GM18907 (cell line): ENCODE measurements around the gene WWTR1.

Experiments
- ATAC-seq: cut with Tn5 transposase; IDR thresholded peaks from one replicate; pipeline ENCODE4 v1.9.1; 2021; ENCODE audit warnings: mild to moderate bottlenecking, moderate library complexity; ENCODE audit not compliant: unreplicated experiment

Gene WWTR1

DNA sequence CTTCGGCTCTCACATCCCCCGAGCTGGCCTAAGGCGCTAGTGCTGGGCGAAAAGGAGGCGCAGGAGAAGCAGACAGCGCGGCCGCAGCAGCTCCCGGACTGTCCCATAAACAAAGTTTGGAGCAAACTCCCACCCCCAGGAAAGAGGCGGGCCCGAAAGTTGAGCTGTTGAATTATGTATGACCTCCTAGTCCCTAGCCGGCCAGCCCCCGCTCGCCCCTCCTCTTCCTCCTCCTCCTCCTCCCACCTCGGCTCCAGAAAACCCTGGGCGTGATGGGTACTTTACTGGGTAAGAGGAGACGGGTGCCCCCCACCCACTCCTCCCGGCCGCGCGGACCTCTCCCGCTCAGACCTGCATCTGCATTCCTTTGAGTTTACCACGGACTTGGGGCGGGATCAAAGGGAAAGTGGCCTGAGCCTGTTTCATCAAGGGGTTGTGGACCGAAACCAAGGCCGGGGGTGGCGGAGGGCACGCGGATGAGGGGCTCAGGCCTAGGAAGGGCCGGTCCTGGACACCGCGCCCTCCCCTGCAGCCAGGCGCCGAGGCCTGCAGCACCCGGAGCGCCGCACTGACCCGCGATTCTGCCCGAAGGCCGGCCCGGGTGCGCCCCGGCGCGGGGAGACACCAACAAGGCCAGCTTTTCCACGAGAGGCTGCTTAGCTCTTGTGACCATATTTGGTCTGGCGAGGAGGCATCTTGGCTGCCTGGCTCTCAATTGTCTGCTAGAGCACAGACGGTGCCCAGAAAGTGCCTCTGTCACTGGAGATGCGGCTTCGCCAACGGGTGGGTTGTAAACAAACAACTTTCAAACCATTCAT lies at the start of gene WWTR1:
TSS of gene WWTR1 (minus strand) at position 100 of the 818 bp plus-strand sequence. CDS start 719 bp downstream, outside the sequence.
- ATAC-seq, result peak; percentile 86

GRCh38 chr3:149706905-149707304 lies 49.1 kb upstream of the WWTR1 start:
- no peak for ATAC-seq

GRCh38 chr3:149705416-149705815 lies 47.6 kb upstream of the WWTR1 start:
- no peak for ATAC-seq

- ATAC-seq, result no peak
Observed at GRCh38 chr3:149703466-149703865, 45.6 kb upstream of the WWTR1 start.

DNA sequence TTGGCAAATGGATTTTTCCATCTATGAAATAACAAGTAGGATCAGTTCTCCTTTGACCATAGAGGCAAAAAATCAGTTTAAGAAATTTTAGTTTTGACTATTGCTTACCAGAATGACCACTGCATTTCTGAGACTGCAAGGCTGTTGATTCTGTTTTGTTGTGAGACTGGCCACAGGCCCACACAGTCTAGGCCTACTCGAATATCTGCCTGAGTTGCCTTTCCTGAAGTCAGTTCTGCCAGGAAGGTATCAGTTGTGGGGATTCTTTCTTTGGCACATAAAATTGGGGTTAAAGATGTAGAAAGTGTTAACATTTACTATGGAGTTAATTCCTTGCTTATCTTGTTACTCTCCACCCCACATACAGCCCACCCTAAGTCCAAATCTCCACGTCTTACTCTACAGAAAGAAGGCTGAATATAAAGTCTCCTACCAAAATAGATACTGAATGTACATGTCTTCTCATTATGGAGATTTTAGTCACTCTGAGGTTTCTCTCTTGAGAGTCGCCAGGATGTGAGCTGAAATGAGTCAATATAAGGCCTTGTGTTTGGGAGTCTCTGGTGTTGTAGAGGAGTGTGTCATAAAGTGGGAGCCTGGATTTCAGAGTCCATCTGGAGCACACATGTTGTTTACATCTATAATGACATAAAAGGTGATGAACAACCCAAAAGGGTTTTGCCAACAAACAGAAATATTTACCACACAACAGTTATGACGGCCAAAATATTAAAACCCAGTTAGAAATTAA lies 45.0 kb upstream of the WWTR1 start:
- no peak for ATAC-seq

GRCh38 chr3:149701977-149702350 lies 44.1 kb upstream of the WWTR1 start:
- ATAC-seq, result no peak

DNA sequence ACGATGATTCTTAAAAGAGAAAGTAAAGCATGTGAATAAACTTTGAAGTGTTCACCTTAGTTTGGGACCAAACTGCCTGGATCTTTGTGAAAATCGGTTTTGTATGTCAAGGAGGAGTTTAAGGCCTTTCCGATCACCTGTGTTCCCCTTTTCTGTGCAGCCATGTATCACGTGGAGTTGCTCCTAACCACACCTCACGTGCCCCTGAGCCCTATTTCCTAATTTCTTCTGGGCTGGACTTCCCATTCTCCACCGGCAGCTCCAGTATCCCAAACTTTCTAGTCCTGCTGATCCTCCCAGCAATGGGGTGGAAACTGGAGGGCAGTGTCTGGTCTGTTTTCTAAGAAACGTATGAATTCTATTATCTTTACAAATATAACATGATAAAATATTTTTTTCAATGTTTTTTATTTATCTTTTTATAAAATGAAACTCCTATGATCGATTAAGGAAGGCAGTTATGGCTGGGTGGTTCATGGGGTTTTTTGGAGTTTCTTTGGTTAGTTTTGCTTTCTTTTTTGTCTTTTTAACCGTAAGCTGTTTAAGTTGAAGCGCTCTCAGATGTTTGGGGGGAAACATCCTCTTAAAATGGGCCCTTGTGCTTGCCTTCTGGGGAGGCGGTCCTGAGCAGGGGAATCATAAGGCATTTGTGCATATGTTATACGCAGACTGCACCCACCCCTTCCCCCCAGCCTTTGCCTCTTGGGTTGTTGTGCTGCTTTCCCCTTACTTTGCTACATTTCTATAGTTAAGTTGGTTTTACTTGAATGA lies 43.6 kb upstream of the WWTR1 start:
- no peak for ATAC-seq

DNA sequence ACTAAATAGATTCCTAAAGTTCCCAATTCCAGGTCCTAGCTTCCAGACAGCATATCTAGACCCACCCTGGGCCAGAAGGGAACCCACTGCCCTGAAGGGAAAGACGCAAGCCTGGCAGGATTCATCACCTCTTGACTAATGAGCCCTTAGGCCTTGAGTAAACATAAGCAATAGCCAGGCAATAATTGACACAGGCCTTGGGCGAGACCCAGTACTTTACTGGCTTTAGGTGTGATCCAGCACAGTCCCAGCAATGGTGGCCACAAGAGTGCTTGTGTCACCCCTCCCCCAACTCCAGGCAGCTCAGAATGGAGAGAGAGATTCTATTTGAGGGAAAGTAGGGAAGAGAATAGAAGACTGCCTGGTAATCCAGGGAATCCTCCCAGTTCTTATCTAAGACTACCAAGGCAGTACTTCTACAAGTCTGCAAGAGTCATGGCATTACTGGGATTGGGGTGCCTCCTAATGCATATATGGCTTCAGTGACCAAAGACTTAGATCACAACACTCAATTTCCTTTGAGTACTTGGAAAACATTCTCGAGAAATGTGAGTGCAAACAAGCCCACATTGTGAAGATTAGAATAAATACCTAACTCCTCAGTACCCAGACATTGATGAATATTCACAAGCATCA lies 30.4 kb upstream of the WWTR1 start:
- ATAC-seq, result no peak

DNA sequence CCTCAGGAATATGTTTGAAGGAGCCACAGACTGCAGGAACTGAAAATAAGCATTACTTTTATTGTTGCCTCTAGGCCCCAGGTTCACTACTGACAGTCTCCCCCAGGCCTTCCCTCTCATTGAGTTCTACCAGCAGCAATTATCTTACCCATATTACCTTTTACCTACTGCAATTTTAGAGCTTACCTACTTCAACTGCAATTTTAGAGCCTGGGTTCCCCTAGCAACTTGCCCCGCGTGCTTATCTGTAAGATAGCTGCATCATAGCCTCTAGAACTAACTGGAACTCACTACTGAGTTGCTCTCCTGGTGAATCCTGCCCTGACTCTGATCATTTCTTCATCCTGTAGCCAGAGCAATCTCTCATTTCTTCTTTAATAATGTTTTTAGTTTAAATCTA lies 29.2 kb upstream of the WWTR1 start:
- no peak for ATAC-seq

DNA sequence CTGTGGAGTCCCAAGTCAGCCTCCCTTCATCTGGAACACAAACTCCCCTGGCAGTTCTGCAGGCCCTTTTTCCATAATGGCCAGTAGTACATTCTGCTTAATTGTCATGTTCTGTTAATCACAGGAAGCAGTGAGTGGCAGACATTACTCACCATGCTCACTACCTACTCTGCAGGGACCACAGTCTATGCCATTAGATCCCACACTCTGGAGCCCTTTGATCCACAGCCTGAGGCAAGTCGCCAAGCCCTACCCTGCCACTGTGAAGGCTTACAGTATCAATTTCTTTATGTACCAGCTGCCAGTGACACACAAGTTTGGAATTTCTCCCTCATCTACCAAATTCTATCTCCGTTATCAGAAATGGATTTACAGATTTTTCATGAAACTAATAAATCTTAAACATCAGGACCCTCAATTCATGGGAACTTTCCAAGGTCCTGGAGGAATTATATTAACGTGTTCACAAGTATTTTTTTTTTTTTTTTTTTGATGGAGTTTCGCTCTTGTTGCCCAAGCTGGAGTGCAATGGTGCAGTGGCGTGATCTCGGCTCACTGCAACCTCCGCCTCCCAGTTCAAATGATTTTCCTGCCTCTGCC lies 20.6 kb upstream of the WWTR1 start:
- ATAC-seq, result no peak

DNA sequence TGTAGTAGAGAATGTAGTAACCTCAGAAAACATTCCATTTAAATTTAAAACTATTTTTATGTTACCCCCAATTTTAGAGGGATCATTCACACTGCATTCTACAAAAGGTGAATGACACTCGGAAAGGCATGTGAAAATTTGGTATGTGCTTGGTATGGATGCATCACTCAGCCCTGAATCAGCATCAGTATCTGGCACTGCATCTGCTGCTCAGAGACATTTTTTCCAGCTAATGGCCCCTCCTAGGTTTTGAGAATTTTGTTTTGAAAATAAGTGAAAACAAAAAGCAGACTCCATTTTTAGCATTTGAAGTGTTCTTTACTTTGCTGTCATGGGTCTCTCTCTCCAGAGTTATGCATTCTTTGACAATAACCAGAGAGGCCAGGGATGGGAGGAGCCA lies 15.6 kb upstream of the WWTR1 start:
- ATAC-seq, result no peak

GRCh38 chr3:149670742-149671492 lies 13.1 kb upstream of the WWTR1 start:
- ATAC-seq, result no peak

- no peak for ATAC-seq
Observed at GRCh38 chr3:149667576-149667975, 9.8 kb upstream of the WWTR1 start.

DNA sequence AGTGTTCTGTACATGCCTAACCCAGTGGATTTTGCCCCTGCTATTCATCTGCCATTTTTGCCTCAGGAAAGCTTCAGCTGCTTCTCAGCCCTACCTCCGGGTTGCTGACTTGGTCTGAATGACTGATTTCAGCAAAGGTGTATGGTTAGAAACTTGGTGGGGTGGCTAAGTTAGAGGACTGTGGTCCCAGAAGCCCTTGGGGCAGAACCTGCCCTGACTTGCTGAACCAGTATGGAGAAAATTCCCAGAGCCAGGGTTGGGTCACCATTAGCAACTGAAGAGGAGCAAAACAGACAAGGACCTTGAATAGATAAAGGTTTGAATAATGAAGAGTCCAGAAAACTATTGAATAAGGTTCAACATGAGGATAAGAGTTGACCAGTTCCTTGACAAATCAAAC lies 6.1 kb upstream of the WWTR1 start:
- ATAC-seq, result no peak

GRCh38 chr3:149662240-149662887 lies 4.5 kb upstream of the WWTR1 start:
- no peak for ATAC-seq

GRCh38 chr3:149660462-149660861 lies 2.6 kb upstream of the WWTR1 start:
- ATAC-seq, result no peak

DNA sequence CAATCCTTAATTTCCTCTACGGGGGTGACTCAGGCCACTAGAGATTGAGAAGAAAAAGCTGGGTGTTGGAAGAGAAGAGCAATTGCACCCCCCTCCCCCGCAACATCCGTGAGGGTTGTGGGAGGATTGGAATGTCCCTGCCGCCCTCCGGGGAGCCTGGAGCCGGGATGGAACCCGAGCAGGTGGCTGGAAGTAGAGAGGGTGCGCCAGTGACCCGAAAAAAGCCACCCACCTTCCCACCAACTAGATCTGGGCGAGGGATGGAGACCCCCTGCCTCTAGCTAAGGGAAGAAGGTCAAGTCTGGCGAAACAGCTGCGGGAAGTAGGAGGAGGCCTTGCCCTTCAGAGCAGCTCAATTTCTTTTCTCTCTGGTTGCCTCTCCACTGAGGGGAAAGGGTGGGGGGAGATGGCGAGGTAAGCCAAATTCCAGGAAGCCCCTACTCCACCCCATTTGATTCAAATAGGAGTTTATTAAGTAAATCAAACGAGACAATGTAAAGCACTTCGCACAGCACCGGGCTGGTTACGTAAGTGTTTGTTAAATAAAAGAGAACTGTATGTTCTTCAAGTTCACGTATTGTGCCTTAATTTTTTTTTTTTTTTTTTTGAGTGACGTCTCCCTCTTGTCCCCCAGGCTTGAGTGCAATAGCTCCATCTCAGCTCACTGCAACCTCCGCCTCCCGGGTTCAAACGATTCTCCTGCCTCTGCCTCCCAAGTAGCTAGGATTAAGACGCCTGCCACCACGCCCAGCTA lies 1.1 kb upstream of the WWTR1 start:
- ATAC-seq, result peak; percentile 27

GRCh38 chr3:149657321-149657925 lies 402 bp downstream of the WWTR1 start:
- ATAC-seq, result peak; percentile 37
